ENCODE results near the gene FAM43A. TPM values are rescaled to one million over a fixed set of nuclear protein-coding genes. Genes with fewer than 3 reads are reported as not detected.

Gene FAM43A
- total RNA-seq, 2 donors from 2014 or later: 10.9 to 12.5 TPM

DNA sequence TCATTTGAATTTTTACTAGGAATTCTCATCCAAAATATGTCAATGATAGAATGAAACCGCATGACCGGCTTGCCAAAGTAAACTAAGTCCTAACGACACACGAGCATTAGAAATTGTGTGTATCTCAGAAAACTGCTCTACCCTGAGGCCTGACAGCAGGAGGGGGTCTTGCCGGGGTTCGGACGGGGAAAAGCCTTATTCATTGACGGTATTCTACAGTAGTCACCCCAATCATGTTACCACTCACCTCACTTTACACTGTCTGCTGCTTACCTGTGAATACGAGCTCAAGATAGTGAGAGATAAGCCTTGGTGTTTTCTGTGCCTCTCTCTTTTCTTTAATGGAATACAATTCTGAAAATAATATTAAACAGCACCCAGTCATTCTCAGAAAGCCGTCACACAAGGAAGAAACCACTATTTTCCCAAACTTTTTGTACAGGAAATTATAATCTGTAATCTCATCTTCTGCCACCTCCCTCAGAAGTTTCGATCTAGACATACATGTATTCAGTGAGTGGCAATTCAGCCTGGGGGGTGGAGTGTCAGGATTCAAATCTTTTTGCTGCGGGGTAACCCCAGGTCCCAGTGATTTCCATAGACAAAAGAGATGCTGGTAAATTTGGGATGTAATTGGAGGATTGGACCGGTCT lies 492 bp upstream of the FAM43A start:
- TF ChIP-seq, protein P1, sequence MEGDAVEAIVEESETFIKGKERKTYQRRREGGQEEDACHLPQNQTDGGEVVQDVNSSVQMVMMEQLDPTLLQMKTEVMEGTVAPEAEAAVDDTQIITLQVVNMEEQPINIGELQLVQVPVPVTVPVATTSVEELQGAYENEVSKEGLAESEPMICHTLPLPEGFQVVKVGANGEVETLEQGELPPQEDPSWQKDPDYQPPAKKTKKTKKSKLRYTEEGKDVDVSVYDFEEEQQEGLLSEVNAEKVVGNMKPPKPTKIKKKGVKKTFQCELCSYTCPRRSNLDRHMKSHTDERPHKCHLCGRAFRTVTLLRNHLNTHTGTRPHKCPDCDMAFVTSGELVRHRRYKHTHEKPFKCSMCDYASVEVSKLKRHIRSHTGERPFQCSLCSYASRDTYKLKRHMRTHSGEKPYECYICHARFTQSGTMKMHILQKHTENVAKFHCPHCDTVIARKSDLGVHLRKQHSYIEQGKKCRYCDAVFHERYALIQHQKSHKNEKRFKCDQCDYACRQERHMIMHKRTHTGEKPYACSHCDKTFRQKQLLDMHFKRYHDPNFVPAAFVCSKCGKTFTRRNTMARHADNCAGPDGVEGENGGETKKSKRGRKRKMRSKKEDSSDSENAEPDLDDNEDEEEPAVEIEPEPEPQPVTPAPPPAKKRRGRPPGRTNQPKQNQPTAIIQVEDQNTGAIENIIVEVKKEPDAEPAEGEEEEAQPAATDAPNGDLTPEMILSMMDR (IDR thresholded peaks at IDR 0.05): no peak
- no peaks in the 10 kb centered on the region for H3K36me3 ChIP-seq
- H3K4me3 ChIP-seq: peak overlapping the region; percentile 69
- peak overlapping the region; percentile 75 to 89 for H3K27ac ChIP-seq
- H3K27me3 ChIP-seq: no peaks in the 10 kb centered on the region
- no peak for DNase-seq (ENCODE audit: low spot score)
- H3K9me3 ChIP-seq: no peaks in the 10 kb centered on the region
- H3K4me1 ChIP-seq: peaks cover 0 to 47% of the 10 kb centered on the region in 2 donors

DNA sequence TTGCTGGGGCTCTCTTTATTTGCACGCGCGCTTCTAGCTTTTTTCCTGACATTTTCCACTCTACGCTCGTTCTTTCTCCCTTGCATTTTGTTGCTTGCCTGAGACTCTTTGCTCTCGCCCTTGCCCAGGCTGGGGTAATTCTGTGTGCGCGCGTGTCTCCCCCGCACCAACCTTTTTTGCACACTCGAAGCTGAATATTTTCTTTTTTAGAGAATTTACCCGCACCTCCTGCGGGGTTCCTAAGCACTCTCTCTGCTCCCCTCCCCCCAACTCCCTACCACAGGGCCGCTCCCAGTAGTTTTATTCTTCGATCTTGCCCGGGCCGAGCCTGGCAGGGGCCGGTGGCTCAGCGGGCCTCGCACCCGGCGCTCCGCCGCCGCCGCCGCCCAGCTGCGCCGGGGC lies 732 bp downstream of the FAM43A start:
- Histone ChIP-seq H3K4me1 (peaks cover 0 to 59% of the 10 kb centered on the region in 2 donors), H3K27me3 (no peaks in the 10 kb centered on the region), H3K36me3 (no peaks in the 10 kb centered on the region), H3K4me3 (peak overlapping the region; percentile 69), H3K27ac (peak overlapping the region; percentile 75 to 89), H3K9me3 (no peaks in the 10 kb centered on the region)
- DNase-seq (ENCODE audit: low spot score): no peak
- TF ChIP-seq, protein P1 (IDR thresholded peaks at IDR 0.05): no peak

DNA sequence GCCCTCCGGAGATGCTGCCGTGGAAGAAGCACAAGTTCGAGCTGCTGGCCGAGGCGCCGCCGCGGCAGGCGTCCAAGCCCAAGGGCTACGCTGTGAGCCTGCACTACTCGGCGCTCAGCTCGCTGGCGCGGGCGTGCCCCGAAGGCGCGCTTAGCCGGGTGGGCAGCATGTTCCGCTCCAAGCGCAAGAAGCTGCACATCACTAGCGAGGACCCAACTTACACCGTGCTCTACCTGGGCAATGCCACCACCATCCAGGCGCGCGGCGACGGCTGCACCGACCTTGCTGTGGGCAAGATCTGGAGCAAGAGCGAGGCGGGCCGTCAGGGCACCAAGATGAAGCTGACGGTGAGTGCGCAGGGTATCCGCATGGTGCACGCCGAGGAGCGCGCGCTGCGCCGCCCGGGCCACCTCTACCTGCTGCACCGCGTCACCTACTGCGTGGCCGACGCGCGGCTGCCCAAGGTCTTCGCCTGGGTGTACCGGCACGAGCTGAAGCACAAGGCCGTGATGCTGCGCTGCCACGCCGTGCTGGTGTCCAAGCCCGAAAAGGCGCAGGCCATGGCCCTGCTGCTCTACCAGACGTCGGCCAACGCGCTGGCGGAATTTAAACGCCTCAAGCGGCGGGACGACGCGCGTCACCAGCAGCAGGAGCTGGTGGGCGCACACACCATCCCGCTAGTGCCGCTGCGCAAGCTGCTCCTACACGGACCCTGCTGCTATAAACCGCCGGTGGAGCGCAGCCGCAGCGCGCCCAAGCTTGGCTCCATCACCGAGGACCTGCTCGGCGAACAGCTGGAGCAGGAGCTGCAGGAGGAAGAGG lies 1.3 kb downstream of the FAM43A start:
- H3K36me3 ChIP-seq: no peaks in the 10 kb centered on the region
- no peaks in the 10 kb centered on the region for H3K9me3 ChIP-seq
- TF ChIP-seq, protein P1 (IDR thresholded peaks at IDR 0.05): no peak
- H3K4me1 ChIP-seq: peaks cover 0 to 62% of the 10 kb centered on the region in 2 donors
- H3K27me3 ChIP-seq: no peaks in the 10 kb centered on the region
- no peak for DNase-seq (ENCODE audit: low spot score)
- peak overlapping the region; percentile 69 for H3K4me3 ChIP-seq
- H3K27ac ChIP-seq: peak overlapping the region; percentile 80 to 89

DNA sequence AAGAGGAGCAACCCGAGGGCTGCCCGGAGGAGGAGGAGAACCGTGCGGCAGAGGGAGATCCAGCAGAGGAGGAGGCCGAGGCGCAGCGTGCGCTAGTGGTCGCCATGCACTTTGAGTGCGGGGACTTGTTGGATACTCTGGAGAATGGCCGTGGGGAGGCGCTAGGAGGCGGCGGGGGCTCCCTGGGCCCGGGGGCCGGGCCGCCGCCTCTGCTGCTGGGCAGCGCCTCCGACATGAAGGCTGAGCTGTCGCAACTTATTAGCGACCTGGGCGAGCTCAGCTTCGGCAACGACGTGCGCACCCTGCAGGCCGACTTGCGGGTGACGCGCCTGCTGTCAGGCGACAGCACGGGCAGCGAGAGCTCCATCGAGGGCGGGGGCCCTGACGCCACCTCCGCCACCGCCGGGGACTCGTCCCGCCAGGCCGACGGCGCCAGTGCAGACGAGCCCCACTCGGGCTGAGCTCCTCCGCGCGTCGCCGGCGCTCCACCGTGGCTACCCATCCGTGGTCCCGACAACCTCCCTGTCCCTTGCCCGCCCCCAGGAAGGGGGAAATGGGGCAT lies 2.0 kb downstream of the FAM43A start:
- TF ChIP-seq, protein P1 (IDR thresholded peaks at IDR 0.05): peak; percentile 18 to 64
- no peaks in the 10 kb centered on the region for H3K9me3 ChIP-seq
- no peaks in the 10 kb centered on the region for H3K36me3 ChIP-seq
- no peaks in the 10 kb centered on the region for H3K27me3 ChIP-seq
- H3K4me3 ChIP-seq: peak overlapping the region; percentile 69
- peak; percentile 82 for DNase-seq (ENCODE audit: low spot score)
- peak overlapping the region; percentile 80 to 89 for H3K27ac ChIP-seq
- H3K4me1 ChIP-seq: peaks cover 0 to 57% of the 10 kb centered on the region in 2 donors

DNA sequence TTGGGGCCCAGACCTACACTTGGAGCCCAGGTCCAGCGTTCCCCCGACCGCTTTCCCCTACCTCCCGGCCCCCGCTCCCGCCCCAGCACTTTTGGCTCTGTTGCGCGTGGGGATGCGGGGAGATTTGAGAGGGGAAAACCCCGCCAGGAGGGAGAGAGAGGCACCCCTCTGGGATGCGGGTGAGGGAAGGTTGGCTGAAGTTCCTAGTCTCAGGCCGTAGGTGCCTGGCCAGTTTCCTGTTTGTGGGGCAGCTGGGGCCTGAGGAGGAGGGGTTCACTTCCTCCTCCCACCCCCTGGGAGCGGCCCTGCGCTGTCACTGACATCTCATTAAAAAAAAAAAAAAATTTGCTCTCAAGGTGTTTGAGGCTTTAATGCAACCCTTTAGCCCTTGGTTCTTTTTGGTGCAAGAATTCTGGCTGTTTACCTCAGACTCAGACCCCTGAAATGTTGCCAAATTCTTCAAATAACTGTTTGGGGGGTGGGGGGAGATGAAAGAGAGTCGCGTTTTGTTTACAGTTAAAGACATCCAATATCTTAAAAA lies 2.6 kb downstream of the FAM43A start:
- Histone ChIP-seq H3K36me3 (no peaks in the 10 kb centered on the region), H3K27me3 (no peaks in the 10 kb centered on the region), H3K27ac (peak overlapping the region; percentile 80 to 89), H3K9me3 (no peaks in the 10 kb centered on the region), H3K4me3 (peak overlapping the region; percentile 69), H3K4me1 (peaks cover 0 to 52% of the 10 kb centered on the region in 2 donors)
- no peak for DNase-seq (ENCODE audit: low spot score)
- TF ChIP-seq, protein P1 (IDR thresholded peaks at IDR 0.05): no peak
